GM19372 (cell line): ENCODE measurements around the gene CTSS.

Source experiments
- ATAC-seq: cut with Tn5 transposase; IDR thresholded peaks from one replicate; pipeline ENCODE4 v1.9.1; 2021; ENCODE audit warnings: mild to moderate bottlenecking, low read depth, moderate library complexity; ENCODE audit not compliant: unreplicated experiment

The CTSS gene

DNA sequence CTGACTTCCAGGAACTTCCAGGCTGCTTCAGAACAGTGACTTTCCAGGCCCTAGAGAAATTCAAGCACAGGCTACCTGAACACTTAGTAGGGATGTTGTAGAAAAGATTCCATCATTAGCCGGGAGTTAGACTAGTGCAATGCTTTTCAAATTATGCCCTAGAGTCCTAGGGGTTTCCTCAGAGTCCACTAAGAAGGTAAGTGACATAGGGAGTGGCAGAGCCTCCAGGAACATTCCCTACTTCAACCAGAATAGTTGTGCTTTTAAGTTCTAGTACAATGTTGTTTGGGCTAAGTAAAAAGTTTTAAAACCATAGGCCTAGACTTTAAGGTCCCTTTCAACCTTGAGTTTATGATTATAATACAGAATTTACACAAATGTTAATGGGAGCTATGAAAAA is 59.5 kb downstream of the CTSS start:
- ATAC-seq: no peak

- no peak for ATAC-seq
These were observed 62.2 kb downstream of the CTSS start for GRCh38 chr1:150703427-150703826.

GRCh38 chr1:150696995-150697927 is 68.3 kb downstream of the CTSS start, which contains the start of gene GOLPH3L:
GOLPH3L (minus strand) TSS chr1:150697154; CDS start chr1:150694838, 2,316 bp downstream.
- ATAC-seq: peak; percentile 98

DNA sequence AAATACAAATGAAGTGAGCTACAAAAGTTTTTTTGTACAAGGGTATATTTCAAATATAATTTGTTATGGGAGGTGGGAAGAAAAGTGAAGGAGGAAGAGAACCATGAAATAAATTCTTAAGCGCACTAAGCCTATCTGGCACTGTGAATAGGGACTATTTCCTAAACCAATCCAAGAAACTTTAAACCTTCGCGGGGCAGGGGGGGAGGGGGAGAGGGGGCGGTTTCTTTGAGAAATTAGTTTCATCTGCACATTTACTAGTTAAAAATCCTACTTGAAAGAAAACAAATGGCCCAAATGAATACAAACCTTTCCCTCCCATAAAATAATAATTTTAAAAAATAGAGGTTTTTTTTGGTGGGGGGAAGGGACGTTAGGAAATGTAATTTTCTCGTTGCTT is 69.0 kb downstream of the CTSS start:
- ATAC-seq: no peak

GRCh38 chr1:150696162-150696561 is 69.4 kb downstream of the CTSS start:
- ATAC-seq: no peak

DNA sequence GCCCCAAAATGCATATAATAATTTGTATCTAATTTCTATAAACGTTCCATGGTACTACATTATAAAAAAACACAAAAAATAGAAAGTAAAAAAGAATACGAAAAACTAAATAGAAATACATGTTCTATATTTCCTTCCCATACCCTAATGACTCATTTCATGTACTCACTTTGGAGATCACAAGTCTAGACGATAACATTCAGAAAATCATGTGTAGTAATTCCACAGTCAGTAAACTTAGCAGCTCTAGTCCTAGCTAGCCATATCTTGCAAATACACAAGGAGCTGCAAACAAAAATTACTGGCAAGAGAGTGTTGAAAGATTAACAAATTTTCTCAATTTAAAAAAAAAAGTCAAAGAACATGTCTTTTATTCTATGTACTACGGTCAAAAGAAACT is 70.0 kb downstream of the CTSS start:
- ATAC-seq: no peak

GRCh38 chr1:150692720-150693119 is 72.9 kb downstream of the CTSS start:
- no peak for ATAC-seq

DNA sequence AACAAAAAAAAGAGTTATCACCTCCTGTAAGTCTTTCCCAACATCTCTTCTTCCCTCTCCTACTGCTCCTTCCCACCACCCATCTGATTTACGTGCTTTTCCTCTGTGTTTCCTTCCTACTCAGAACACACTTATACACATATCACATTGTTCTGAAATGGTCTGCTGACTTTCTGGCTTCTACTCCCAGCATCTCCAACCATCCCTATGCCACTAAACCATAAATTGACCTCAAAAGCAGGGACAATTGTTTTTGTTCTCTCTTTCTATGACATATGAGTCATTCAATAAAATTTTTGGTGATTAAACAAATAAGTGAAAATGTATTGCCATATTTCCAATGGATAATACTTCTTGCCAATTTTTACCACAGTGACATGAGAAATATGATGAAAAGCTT is 76.8 kb downstream of the CTSS start:
- no peak for ATAC-seq

DNA sequence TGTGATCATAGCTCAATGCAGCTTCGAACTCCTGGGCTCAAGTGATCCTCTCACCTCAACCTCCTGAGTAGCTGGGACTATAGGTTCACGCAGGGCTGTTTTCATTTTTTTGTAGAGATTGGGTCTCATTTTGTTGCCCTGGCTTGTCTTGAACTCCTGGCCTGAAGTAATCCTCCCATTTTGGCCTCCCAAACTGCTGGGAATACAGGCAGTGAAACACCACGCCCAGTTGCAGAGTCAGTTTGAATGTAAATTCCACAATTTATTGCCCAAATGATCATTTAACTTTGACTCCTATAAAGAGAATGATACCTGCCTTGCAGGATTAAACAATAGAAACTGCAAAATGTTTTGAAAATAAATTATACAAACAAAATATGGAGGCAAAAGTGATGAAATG is 79.3 kb downstream of the CTSS start:
- no peak for ATAC-seq

- no peak for ATAC-seq
These were observed 81.7 kb downstream of the CTSS start for GRCh38 chr1:150683914-150684313.
